GM18511 (cell line): Measurements from ENCODE around the gene MATCAP1.

Experiments
- ATAC-seq: cut with Tn5 transposase; IDR thresholded peaks from one replicate; pipeline ENCODE4 v1.9.1; 2021; ENCODE audit warnings: mild to moderate bottlenecking, moderate library complexity; ENCODE audit not compliant: unreplicated experiment

MATCAP1 gene

GRCh38 chr16:67158637-67159600, 24.8 kb downstream of the MATCAP1 start:
- ATAC-seq, result peak; percentile 46

- no peak for ATAC-seq
These were observed 25.7 kb downstream of the MATCAP1 start for GRCh38 chr16:67157892-67158635.

DNA sequence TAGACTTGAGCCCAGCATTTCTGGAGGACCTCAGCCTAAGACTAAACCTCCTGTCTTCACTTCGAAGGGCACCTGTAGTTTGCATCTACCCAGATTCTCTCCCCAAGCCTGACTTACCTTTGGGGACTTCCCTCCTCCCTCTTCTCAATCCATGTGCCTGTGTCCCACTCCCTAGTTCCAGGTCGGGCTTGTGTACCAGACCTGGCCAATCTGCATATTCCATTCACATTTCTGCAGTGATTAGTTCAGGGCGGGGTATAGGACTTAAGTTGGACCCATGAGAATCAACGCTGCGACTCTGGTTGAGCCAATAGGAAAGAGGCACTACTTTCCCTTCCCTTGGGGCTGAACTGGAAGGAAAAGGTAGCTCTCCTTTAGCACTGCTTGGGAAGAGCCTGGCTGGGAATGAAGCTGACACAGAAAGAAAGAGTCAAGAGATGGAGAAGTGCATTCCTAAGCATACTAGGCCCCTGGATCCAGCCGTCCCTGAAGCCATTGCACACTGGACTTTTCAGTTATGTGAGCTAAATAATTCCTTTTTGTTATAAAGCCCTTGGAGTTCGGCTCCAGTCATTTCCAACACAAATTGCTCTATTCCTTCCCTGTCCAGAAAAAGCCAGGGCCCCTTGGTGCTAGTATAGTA, 26.5 kb downstream of the MATCAP1 start:
- ATAC-seq, result no peak

- ATAC-seq, result no peak
These were observed 27.5 kb downstream of the MATCAP1 start for GRCh38 chr16:67156143-67156844.

DNA sequence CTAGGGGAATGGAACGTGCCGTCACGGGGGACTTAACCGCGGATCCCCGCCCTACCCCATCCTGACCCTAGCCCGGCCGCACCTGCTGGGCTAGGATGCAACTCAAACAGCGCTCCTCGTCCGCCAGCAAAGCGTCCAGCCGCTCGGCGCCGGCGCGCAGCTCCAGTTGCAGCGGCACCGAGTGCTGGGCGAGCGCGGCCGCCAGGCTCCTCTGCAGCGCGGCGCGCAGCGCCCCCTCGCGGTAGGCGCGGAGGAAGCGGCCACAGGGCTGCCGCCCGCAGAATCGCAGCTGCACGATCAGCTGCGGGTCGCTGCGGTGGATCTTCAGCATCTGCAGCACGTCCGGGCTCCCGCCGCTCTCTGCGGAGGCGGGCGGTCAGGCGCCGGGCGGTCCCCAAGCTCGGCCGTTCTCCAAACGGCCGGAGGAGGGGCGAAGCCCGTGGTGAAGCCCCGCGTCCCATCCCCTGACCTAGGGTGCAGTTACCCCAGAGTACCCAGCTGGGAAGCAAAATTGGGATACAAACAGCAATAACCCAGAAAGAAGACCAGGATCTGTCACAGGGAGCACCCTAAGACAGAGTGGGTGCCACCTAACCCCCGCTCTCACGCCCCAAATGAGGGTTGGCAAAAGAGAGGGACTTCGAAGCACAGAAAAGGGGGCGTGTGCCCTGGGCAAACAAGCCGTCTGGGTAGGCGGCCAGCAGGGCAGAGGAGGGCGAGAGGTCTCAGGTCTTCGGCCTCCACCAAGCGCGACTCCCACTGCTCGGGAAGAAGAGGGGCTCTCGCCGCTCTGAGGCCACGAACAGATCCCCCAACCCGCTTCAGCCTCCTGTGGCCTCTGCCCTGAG, 28.2 kb downstream of the MATCAP1 start:
- ATAC-seq, result no peak

- ATAC-seq, result no peak
These were observed 29.0 kb downstream of the MATCAP1 start for GRCh38 chr16:67154578-67155294.

DNA sequence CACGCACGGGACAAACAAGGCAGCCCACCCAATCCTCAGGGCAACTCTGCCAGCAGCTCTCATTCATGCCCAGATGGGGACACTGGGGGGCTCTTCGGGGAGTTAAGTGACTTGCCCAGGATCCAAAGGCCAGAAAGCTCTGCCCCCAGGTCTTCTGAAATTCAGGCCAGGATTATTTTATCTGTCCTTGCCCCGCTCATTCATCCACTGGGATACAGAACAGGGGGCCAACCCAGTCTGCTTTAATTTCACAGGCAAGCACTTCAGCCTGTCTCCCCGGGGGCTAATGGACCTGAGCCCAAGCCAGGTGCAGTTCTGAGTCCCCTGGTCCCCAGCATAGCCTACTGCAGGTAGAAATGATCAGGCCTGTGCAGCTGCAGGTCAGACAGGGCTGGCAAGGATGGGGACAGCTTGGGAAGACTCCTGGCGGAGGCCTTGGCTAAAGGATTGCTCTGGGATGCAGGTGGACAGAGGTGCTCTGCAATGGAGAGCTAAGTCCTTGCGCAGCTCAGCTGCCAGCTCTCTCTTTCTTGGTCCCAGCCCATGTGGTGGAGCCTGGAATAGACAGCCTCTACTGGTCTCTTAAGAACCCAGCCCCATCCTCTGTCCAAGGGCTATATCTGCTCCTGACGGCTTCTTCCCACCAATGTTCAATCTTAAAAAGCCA, 32.2 kb downstream of the MATCAP1 start:
- no peak for ATAC-seq

- ATAC-seq, result peak; percentile 75
These were observed 32.8 kb downstream of the MATCAP1 start, which contains the start of gene B3GNT9 for GRCh38 chr16:67150833-67151396. TSS of gene B3GNT9 (minus strand) at chr16:67150998. CDS start at chr16:67150485, 513 bp downstream.

- ATAC-seq, result peak; percentile 40
These were observed 33.5 kb downstream of the MATCAP1 start for GRCh38 chr16:67150047-67150832.

- no peak for ATAC-seq
These were observed 34.3 kb downstream of the MATCAP1 start for GRCh38 chr16:67149276-67150046.

DNA sequence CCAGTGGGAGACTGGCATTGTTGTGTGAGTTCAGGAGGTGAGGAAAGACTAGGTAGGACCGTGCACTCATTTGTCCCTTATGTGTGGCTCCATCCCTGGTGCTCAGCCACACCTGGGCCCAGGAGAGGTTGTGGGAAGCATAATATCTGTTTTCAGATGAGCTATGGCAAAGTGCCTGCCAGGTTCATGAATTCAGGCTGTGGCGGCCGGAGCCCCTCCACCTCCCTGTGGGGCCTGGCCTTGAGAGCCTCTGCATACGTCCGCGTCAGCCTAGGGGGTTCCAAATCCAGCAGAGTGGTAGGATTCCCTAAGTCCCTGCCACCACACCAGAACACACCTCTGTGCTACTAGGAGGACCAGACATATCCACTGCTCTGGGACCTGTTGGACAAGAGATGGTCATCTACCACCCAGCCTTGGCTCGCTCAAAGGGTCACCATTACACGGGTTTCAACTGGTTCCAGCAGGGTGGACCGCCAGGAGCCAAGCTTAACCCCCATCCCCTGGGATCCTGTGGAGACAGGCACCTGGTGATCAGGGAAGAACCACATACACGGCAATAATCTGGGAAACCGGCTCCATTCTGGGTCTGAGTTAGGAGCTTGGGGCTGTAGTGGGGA, 35.0 kb downstream of the MATCAP1 start:
- ATAC-seq, result no peak

GRCh38 chr16:67148221-67148620, 35.5 kb downstream of the MATCAP1 start:
- ATAC-seq, result no peak

GRCh38 chr16:67147437-67148140, 36.2 kb downstream of the MATCAP1 start:
- no peak for ATAC-seq

- no peak for ATAC-seq
These were observed 37.0 kb downstream of the MATCAP1 start for GRCh38 chr16:67146523-67147357.

- no peak for ATAC-seq
These were observed 38.0 kb downstream of the MATCAP1 start for GRCh38 chr16:67145746-67146145.
